Mesothelial cell of epicardium (in vitro differentiated cells): ENCODE results near the gene LGALS8. TPM values are rescaled to one million over a fixed set of nuclear protein-coding genes. Genes with fewer than 3 reads are reported as not detected.

Source experiments
- DNase-seq, 2 experiments: peaks; one replicate each; pipeline ENCODE4 v3.0.0; 2021; ENCODE audit warnings: low spot score in 2 of 2; ENCODE audit not compliant: unreplicated experiment in 2 of 2
- H3K27ac Mint-ChIP-seq: 2 replicates; pipeline ENCODE4 v1.8.0; 2021; ENCODE audit warnings: mixed read lengths
- H3K27me3 Mint-ChIP-seq: 2 replicates; pipeline ENCODE4 v1.8.0; 2021; ENCODE audit warnings: low read depth, mixed read lengths
- H3K36me3 Mint-ChIP-seq: 2 replicates; pipeline ENCODE4 v1.8.0; 2021; ENCODE audit warnings: mixed read lengths
- H3K4me1 Mint-ChIP-seq: 2 replicates; pipeline ENCODE4 v1.8.0; 2021; ENCODE audit warnings: mixed read lengths
- H3K4me3 Mint-ChIP-seq: 2 replicates; pipeline ENCODE4 v1.8.0; 2021; ENCODE audit warnings: mild to moderate bottlenecking, moderate library complexity, mixed read lengths
- H3K9me3 Mint-ChIP-seq: 2 replicates; pipeline ENCODE4 v1.8.0; 2021; ENCODE audit warnings: mixed read lengths
- total RNA-seq: library from RNA; stranded (reverse); gene quantifications from 3 replicates; pipeline ENCODE4 v1.2.1, GENCODE V29; 2021
- TF ChIP-seq, protein P1 (sequence below): fragments of 200-600 bp; sonication (generic); IDR thresholded peaks from one replicate; pipeline ENCODE4 v1.5.0; 2021; ENCODE audit warnings: antibody characterized with exemption; ENCODE audit not compliant: unreplicated experiment

LGALS8 gene
- total RNA-seq, 1 donor from 2014 or later: 67.6 TPM

DNA sequence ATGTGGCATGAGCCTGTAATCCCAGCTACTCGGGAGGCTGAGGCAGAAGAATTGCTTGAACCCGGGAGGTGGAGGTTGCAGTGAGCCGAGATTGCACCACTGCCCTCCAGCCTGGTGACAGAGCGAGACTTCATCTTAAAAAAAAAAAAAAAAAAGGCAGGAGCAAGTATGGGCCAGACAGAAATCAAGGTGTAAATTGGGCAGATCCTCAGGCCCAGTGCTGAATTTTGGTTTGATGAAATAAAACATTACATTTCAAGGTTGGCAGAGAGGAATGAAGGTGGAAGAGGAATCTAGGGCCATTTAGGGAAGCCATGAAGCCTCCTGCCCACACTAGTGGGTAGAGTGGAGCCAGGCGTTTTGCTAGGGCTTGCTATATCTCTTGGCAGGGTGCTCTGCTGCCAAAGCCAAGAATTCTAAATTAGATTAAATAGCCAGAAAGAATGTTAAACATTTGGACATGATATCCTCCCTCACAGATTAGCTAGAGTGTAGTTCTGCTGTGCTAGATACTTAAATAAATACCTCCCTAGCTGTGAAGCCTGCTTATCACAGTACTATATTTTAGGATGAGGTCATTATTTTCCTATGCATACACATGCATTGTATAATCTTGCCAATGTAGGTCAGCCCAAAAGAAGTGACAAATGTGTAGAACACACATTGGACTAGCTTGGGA lies 16.6 kb upstream of the LGALS8 start:
- H3K27ac Mint-ChIP-seq: peak overlapping the region; percentile 78
- H3K9me3 Mint-ChIP-seq: no peaks in the 10 kb centered on the region
- no peak overlapping the region for H3K4me3 Mint-ChIP-seq
- DNase-seq: no peak
- H3K27me3 Mint-ChIP-seq: no peaks in the 10 kb centered on the region
- no peaks in the 10 kb centered on the region for H3K36me3 Mint-ChIP-seq
- TF ChIP-seq, protein P1, sequence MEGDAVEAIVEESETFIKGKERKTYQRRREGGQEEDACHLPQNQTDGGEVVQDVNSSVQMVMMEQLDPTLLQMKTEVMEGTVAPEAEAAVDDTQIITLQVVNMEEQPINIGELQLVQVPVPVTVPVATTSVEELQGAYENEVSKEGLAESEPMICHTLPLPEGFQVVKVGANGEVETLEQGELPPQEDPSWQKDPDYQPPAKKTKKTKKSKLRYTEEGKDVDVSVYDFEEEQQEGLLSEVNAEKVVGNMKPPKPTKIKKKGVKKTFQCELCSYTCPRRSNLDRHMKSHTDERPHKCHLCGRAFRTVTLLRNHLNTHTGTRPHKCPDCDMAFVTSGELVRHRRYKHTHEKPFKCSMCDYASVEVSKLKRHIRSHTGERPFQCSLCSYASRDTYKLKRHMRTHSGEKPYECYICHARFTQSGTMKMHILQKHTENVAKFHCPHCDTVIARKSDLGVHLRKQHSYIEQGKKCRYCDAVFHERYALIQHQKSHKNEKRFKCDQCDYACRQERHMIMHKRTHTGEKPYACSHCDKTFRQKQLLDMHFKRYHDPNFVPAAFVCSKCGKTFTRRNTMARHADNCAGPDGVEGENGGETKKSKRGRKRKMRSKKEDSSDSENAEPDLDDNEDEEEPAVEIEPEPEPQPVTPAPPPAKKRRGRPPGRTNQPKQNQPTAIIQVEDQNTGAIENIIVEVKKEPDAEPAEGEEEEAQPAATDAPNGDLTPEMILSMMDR: no peak
- H3K4me1 Mint-ChIP-seq: peaks cover 45% of the 10 kb centered on the region

DNA sequence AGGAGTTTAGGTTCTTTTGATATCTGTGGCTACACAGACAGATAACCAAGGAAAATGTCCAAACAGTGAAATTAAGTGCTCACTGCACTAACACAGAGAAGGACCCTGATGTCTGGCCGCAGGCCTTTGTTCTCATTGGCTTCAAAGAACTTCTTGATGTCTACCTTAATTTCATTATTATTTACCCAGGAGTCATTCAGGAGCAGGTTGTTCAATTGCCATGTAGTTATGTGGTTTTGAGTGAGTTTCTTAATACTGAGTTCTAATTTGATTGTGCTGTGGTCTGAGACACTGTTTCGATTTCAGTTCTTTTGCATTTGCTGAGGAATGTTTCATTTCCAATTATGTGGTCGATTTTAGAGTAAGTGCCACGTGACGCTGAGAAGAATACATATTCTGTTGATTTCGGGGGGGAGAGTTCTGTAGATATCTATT lies 15.2 kb upstream of the LGALS8 start:
- no peak for DNase-seq
- TF ChIP-seq, protein P1: no peak
- Mint-ChIP-seq H3K4me3 (no peak overlapping the region), H3K27me3 (no peaks in the 10 kb centered on the region), H3K9me3 (no peaks in the 10 kb centered on the region), H3K4me1 (peaks cover 32% of the 10 kb centered on the region), H3K36me3 (no peaks in the 10 kb centered on the region), H3K27ac (peak overlapping the region; percentile 78)

DNA sequence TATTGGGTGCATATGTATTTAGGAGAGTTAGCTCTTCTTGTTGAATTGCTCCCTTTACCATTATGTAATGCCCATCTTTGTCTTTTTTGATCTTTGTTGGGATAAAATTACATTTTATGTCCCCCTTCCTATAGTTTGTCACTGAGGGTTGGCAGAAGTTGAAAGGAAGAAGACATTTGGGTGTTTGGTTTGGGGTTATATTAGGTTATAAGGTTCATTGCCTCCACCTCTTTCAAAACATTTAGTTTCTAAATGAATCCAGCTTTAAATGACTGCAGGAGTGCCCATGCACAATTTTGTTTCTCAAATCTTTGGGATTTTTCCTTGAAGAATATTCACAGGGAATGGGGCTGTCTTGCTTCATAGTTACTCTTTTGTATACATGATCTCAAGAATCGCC lies 14.6 kb upstream of the LGALS8 start:
- no peaks in the 10 kb centered on the region for H3K36me3 Mint-ChIP-seq
- H3K9me3 Mint-ChIP-seq: no peaks in the 10 kb centered on the region
- peaks cover 30% of the 10 kb centered on the region for H3K4me1 Mint-ChIP-seq
- TF ChIP-seq, protein P1: no peak
- peak overlapping the region; percentile 78 for H3K27ac Mint-ChIP-seq
- no peak for DNase-seq
- H3K27me3 Mint-ChIP-seq: no peaks in the 10 kb centered on the region
- H3K4me3 Mint-ChIP-seq: no peak overlapping the region

DNA sequence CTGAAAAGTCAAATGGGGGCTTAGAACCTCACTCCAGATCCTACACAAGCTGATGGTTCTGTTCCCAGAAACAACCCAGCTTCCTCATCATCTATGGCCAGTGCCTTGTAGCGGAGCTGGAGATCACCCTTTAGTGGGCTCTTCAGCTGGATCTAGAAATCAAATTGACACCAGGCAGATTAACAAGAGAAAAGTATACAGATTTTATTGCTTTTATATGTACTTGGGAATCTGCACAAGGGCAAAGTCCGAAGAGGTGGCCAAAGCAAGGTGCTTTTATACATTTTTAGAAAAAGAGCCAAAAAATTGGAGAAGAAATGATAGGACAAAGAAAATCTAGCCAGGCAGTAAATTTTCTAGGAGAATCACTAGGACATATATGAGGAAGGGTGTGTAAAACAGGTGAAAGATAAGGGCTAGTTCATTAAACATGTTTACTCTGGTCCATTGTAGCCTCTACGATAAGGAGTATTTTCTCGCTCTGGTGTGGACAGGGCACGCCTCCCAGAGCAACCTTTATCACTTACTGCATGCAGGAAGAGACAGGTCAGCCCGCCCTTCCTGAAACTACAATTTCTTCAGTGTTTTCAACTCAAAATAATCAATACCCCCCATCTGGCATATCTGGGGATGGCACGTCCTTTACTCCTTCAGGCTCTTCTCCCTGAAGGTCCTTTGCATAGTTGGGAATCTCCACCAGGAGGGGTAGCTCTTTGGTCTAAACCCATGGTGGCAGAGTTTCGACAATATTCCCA lies 14.0 kb upstream of the LGALS8 start:
- no peaks in the 10 kb centered on the region for H3K9me3 Mint-ChIP-seq
- H3K4me1 Mint-ChIP-seq: peaks cover 24% of the 10 kb centered on the region
- H3K36me3 Mint-ChIP-seq: no peaks in the 10 kb centered on the region
- H3K27ac Mint-ChIP-seq: peak overlapping the region; percentile 68
- H3K27me3 Mint-ChIP-seq: no peaks in the 10 kb centered on the region
- DNase-seq: no peak
- TF ChIP-seq, protein P1: no peak
- no peak overlapping the region for H3K4me3 Mint-ChIP-seq

DNA sequence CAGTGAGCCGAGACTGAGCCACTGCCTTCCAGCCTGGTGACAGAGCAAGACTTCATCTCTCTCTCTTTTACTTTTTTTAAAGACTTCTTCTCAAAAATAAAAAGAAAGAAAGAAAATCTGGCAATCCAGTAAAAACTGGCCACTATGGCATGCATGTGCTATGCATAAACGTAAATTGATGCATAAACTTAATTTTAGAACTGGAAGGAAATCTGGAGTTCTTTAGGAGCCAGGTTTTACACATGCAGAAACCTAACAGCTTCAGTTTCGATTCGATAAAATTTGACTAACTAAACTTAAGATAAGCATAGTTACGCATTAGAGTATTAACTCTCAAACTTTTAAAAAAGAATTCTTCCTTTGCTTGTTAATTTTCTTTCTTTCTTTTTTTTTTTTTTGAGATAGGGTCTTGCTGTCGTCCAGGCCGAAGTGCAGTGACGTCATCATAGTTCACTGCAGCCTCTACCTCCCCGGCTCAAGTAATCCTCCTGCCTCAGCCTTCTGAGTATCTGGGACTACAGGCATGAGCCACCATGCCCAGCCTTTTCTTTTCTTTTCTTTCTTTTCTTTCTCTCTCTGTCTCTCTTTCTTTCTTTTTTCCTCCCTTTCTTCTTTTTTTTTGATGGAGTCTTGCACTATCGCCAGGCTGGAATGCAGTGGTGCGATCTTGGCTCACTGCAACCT lies 11.9 kb upstream of the LGALS8 start:
- no peaks in the 10 kb centered on the region for H3K9me3 Mint-ChIP-seq
- H3K36me3 Mint-ChIP-seq: no peaks in the 10 kb centered on the region
- no peak for DNase-seq
- no peaks in the 10 kb centered on the region for H3K27me3 Mint-ChIP-seq
- peaks cover 31% of the 10 kb centered on the region for H3K4me1 Mint-ChIP-seq
- H3K4me3 Mint-ChIP-seq: no peak overlapping the region
- TF ChIP-seq, protein P1: no peak
- no peak overlapping the region for H3K27ac Mint-ChIP-seq
